Eye (tissue), 1 donor: ENCODE results near the gene DLAT.
A peak's percentile ranks its signal among the peaks of the same experiment; 100 is the strongest.
"Not testable (repeated sequence)": the region's sequence is repeated elsewhere in the genome, so short reads cannot be mapped to it uniquely, and the experiment has no call there.

Experiments used
- DNase-seq: peaks from one replicate; pipeline ENCODE4 v3.0.0-alpha.2; 2015

Gene DLAT

GRCh38 chr11:112024773-112025678 is at the start of gene DLAT:
DLAT (plus strand) TSS chr11:112025408; CDS start chr11:112025473, 65 bp downstream.
- DNase-seq: peak; percentile 97

- DNase-seq: peak; percentile 56
Observed at GRCh38 chr11:111976119-111976766, 49.0 kb upstream of the DLAT start.

GRCh38 chr11:111976767-111977145 is 48.5 kb upstream of the DLAT start:
- DNase-seq: no peak

GRCh38 chr11:111977146-111978027 is 47.8 kb upstream of the DLAT start:
- DNase-seq: peak; percentile 75

GRCh38 chr11:111978028-111978771 is 47.0 kb upstream of the DLAT start:
- DNase-seq: peak; percentile 83

- no peak for DNase-seq
Observed at GRCh38 chr11:111980062-111980461, 45.1 kb upstream of the DLAT start.

- no peak for DNase-seq
Observed at GRCh38 chr11:111981270-111981669, 43.9 kb upstream of the DLAT start.

- peak; percentile 77 for DNase-seq
Observed at GRCh38 chr11:111982019-111982464, 43.2 kb upstream of the DLAT start.

GRCh38 chr11:111982541-111983186 is 42.5 kb upstream of the DLAT start:
- DNase-seq: peak; percentile 14

GRCh38 chr11:111983187-111983986 is 41.8 kb upstream of the DLAT start:
- peak; percentile 30 for DNase-seq

- DNase-seq: no peak
Observed at GRCh38 chr11:111986589-111986988, 38.6 kb upstream of the DLAT start.

- DNase-seq: no peak
Observed at GRCh38 chr11:111990381-111990780, 34.8 kb upstream of the DLAT start.

- peak; percentile 30 for DNase-seq
Observed at GRCh38 chr11:111992206-111992855, 32.9 kb upstream of the DLAT start.

GRCh38 chr11:111996129-111996528 is 29.1 kb upstream of the DLAT start:
- DNase-seq: no peak

GRCh38 chr11:111996669-111997068 is 28.5 kb upstream of the DLAT start:
- DNase-seq: not testable (repeated sequence)

GRCh38 chr11:111999111-111999510 is 26.1 kb upstream of the DLAT start:
- DNase-seq: no peak

- no peak for DNase-seq
Observed at GRCh38 chr11:112000703-112001102, 24.5 kb upstream of the DLAT start.

- no peak for DNase-seq
Observed at GRCh38 chr11:112002491-112003216, 22.6 kb upstream of the DLAT start.

GRCh38 chr11:112004389-112004788 is 20.8 kb upstream of the DLAT start:
- DNase-seq: no peak
